Ishikawa (cell line): Measurements from ENCODE around the gene HPD.

Source experiments
- CEBPB ChIP-seq: IDR thresholded peaks from 2 replicates; pipeline ENCODE4 v1.6.1; 2012
- CREB1 ChIP-seq: IDR thresholded peaks from 2 replicates; pipeline ENCODE4 v1.6.1; 2012; ENCODE audit warnings: low read depth
- EGR1 ChIP-seq: IDR thresholded peaks from 2 replicates; pipeline ENCODE4 v1.6.1; 2012
- EP300 ChIP-seq: IDR thresholded peaks from 2 replicates; pipeline ENCODE4 v1.6.1; 2012; ENCODE audit warnings: borderline replicate concordance
- FOXM1 ChIP-seq: IDR thresholded peaks from 2 replicates; pipeline ENCODE4 v1.6.1; 2012; ENCODE audit warnings: low read depth, borderline replicate concordance
- MAX ChIP-seq: IDR thresholded peaks from 2 replicates; pipeline ENCODE4 v1.6.1; 2012
- NFIC ChIP-seq: IDR thresholded peaks from 2 replicates; pipeline ENCODE4 v1.6.1; 2012
- RAD21 ChIP-seq: IDR thresholded peaks from 2 replicates; pipeline ENCODE4 v1.6.1; 2012; ENCODE audit warnings: low read depth
- REST ChIP-seq: IDR thresholded peaks from 2 replicates; pipeline ENCODE4 v1.6.1; 2012; ENCODE audit warnings: low read depth, mild to moderate bottlenecking
- TAF1 ChIP-seq: IDR thresholded peaks from 2 replicates; pipeline ENCODE4 v1.6.1; 2012; ENCODE audit warnings: low read depth, mild to moderate bottlenecking
- TCF12 ChIP-seq: IDR thresholded peaks from 2 replicates; pipeline ENCODE4 v1.6.1; 2012; ENCODE audit warnings: low read depth
- TEAD4 ChIP-seq: IDR thresholded peaks from 2 replicates; pipeline ENCODE4 v1.6.1; 2012
- USF1 ChIP-seq: IDR thresholded peaks from 2 replicates; pipeline ENCODE4 v1.6.1; 2012
- YY1 ChIP-seq: IDR thresholded peaks from 2 replicates; pipeline ENCODE4 v1.6.1; 2012; ENCODE audit warnings: low read depth
- ZBTB7A ChIP-seq: IDR thresholded peaks from 2 replicates; pipeline ENCODE4 v1.6.1; 2012; ENCODE audit warnings: low read depth

HPD gene

GRCh38 chr12:121828306-121828705 is 30.4 kb downstream of the HPD start:
- TF ChIP-seq TEAD4 (no peak), MAX (no peak), TCF12 (no peak), CEBPB (no peak), YY1 (no peak), USF1 (no peak), CREB1 (no peak), FOXM1 (no peak), EGR1 (no peak), ZBTB7A (no peak), RAD21 (no peak), TAF1 (no peak), NFIC (no peak), REST (no peak), EP300 (no peak)

- no peak for TF ChIP-seq EGR1
- TF ChIP-seq CREB1, result no peak
- TF ChIP-seq YY1, result no peak
- TF ChIP-seq TEAD4, result no peak
- no peak for TF ChIP-seq RAD21
- TF ChIP-seq FOXM1, result no peak
- no peak for TF ChIP-seq USF1
- no peak for TF ChIP-seq TAF1
- no peak for TF ChIP-seq TCF12
- no peak for TF ChIP-seq EP300
- no peak for TF ChIP-seq REST
- TF ChIP-seq NFIC, result no peak
- TF ChIP-seq MAX, result no peak
- no peak for TF ChIP-seq ZBTB7A
- no peak for TF ChIP-seq CEBPB
These were observed 31.1 kb downstream of the HPD start for GRCh38 chr12:121827351-121828099.

GRCh38 chr12:121826318-121827150 is 32.1 kb downstream of the HPD start:
- no peak for TF ChIP-seq EP300
- no peak for TF ChIP-seq REST

GRCh38 chr12:121825041-121825523 is 33.6 kb downstream of the HPD start:
- TF ChIP-seq FOXM1 (no peak), EP300 (no peak), ZBTB7A (no peak), TEAD4 (no peak)
